Daoy (cell line): ENCODE results near the gene AP5M1. TPM values are rescaled to one million over a fixed set of nuclear protein-coding genes. Genes with fewer than 3 reads are reported as not detected.

Source experiments
- total RNA-seq: library from RNA; depleted of rRNA; stranded (reverse); fragments of >200 nt; shearing (Covaris generic); gene quantifications from 2 replicates; pipeline ENCODE4 v1.2.3, GENCODE V29; 2014; rRNA removed

The AP5M1 gene
- total RNA-seq, 1 experiment from 2014 or later: 37.0 TPM

Other genes starting within 250 kb of the AP5M1 start
- 80.3 and 109 TPM in 2 replicates for gene EXOC5, start 66 bp upstream of the AP5M1 start, total RNA-seq
- 24.5 and 27.4 TPM in 2 replicates for gene NAA30, start 121.6 kb downstream of the AP5M1 start, total RNA-seq
- 0.46 TPM in 1 of 2 replicates, not detected in the other for gene CCDC198, start 224.9 kb downstream of the AP5M1 start, total RNA-seq